ENCODE measurements around the gene AKAP10. TPM values are rescaled to one million over a fixed set of nuclear protein-coding genes. Genes with fewer than 3 reads are reported as not detected.
A peak's percentile ranks its signal among the peaks of the same experiment; 100 is the strongest.
"Not testable (repeated sequence)": the region's sequence is repeated elsewhere in the genome, so short reads cannot be mapped to it uniquely, and the experiment has no call there.

The AKAP10 gene
- total RNA-seq, 3 donors from 2014 or later (not counting 1 experiment from before 2014, with no cell fraction given) = 46.2 to 60.9 (median 48.6) TPM

DNA sequence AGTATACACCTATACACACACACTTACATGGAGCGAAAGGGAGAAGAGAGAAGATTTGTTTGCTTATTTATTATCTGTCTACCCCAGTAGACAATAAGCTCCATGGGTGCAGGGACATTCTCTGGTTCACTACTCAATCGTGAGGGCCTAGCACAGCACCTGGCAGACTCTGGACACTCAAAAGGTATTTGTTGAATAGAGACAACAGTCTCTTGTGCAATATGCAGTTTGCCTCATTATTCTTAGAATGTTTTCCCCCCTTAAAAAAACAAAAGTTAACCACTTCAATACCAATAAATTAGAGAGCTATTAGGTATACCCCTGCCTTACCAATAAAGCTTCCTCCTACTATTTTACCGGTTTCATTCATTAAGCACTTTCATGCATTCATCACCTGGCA is 2.0 kb downstream of the AKAP10 start:
- Mint-ChIP-seq H3K9me3 (peaks cover 0 to 2% of the 10 kb centered on the region in 2 donors), H3K4me3 (peak overlapping the region; percentile 30), H3K27me3 (ENCODE audit: low read depth in 2 of 2) (no peaks in the 10 kb centered on the region), H3K36me3 (no peaks in the 10 kb centered on the region), H3K27ac (peak overlapping the region; percentile 67 to 95), H3K4me1 (peaks cover 33 to 44% of the 10 kb centered on the region in 2 donors)
- H3K27ac ChIP-seq (ENCODE audit: low read length) = no peak overlapping the region
- H3K4me3 ChIP-seq (ENCODE audit: low read length) = no peak overlapping the region
- 90% methylated on average over 2 of the region's 3 CpGs for WGBS (ENCODE audit: insufficient coverage)
- TF ChIP-seq CTCF (IDR thresholded peaks at IDR 0.05) = no peak
- H3K27me3 ChIP-seq (ENCODE audit: control insufficient read depth, insufficient read depth, low read length) = no peaks in the 10 kb centered on the region
- DNase-seq (no peak), ATAC-seq (no peak)
- H3K9me3 ChIP-seq (ENCODE audit: control insufficient read depth, insufficient read depth, low read length) = no peaks in the 10 kb centered on the region
- peaks cover 20% of the 10 kb centered on the region for H3K4me1 ChIP-seq (ENCODE audit: control insufficient read depth, insufficient read depth, low read length)
- intact Hi-C loops (cut with micrococcal nuclease) = loop anchor here (5.0 kb wide), 1 partner anchor 142 kb away; no protein-coding TSS in a partner anchor
- H3K36me3 ChIP-seq (ENCODE audit: control insufficient read depth, insufficient read depth, low read length) = peaks cover 5% of the 10 kb centered on the region

GRCh38 chr17:19973156-19973555 is 4.5 kb downstream of the AKAP10 start:
- intact Hi-C loops (cut with micrococcal nuclease) = no loop called here
- 100% methylated on average over 1 of the region's 2 CpGs for WGBS (ENCODE audit: insufficient coverage)
- DNase-seq (no peak), ATAC-seq (no peak)
- Mint-ChIP-seq H3K27ac (peak overlapping the region in 1 of 2 donors; percentile 72), H3K4me1 (peaks cover 30 to 45% of the 10 kb centered on the region in 2 donors), H3K9me3 (no peaks in the 10 kb centered on the region), H3K36me3 (no peaks in the 10 kb centered on the region), H3K4me3 (no peak overlapping the region), H3K27me3 (ENCODE audit: low read depth in 2 of 2) (no peaks in the 10 kb centered on the region)
- TF ChIP-seq CTCF (IDR thresholded peaks at IDR 0.05) = no peak
- no peaks in the 10 kb centered on the region for H3K9me3 ChIP-seq (ENCODE audit: control insufficient read depth, insufficient read depth, low read length)
- no peaks in the 10 kb centered on the region for H3K27me3 ChIP-seq (ENCODE audit: control insufficient read depth, insufficient read depth, low read length)
- H3K36me3 ChIP-seq (ENCODE audit: control insufficient read depth, insufficient read depth, low read length) = peaks cover 17% of the 10 kb centered on the region
- peaks cover 12% of the 10 kb centered on the region for H3K4me1 ChIP-seq (ENCODE audit: control insufficient read depth, insufficient read depth, low read length)
- no peak overlapping the region for H3K27ac ChIP-seq (ENCODE audit: low read length)
- no peak overlapping the region for H3K4me3 ChIP-seq (ENCODE audit: low read length)

GRCh38 chr17:19962954-19963353 is 14.7 kb downstream of the AKAP10 start:
- H3K27ac ChIP-seq (ENCODE audit: low read length); H3K9me3 Mint-ChIP-seq; H3K27me3 Mint-ChIP-seq (ENCODE audit: low read depth in 2 of 2); H3K4me3 ChIP-seq (ENCODE audit: low read length); intact Hi-C loops (cut with micrococcal nuclease); H3K4me3 Mint-ChIP-seq; ATAC-seq; H3K9me3 ChIP-seq (ENCODE audit: control insufficient read depth, insufficient read depth, low read length); H3K27ac Mint-ChIP-seq; H3K27me3 ChIP-seq (ENCODE audit: control insufficient read depth, insufficient read depth, low read length); H3K36me3 Mint-ChIP-seq; H3K4me1 ChIP-seq (ENCODE audit: control insufficient read depth, insufficient read depth, low read length); DNase-seq: not testable (repeated sequence)
- H3K4me1 Mint-ChIP-seq = peaks cover 20 to 21% of the 10 kb centered on the region in 2 donors
- peaks cover 67% of the 10 kb centered on the region for H3K36me3 ChIP-seq (ENCODE audit: control insufficient read depth, insufficient read depth, low read length)
- WGBS (ENCODE audit: insufficient coverage) = 36% methylated on average over 1 of the region's 2 CpGs

- no peak for TF ChIP-seq CTCF (IDR thresholded peaks at IDR 0.05)
- ATAC-seq = no peak
- Mint-ChIP-seq H3K4me3 (no peak overlapping the region), H3K9me3 (no peaks in the 10 kb centered on the region), H3K36me3 (peaks cover 14% of the 10 kb centered on the region), H3K27ac (peak overlapping the region; percentile 58 to 62), H3K4me1 (peaks cover 29 to 32% of the 10 kb centered on the region in 2 donors), H3K27me3 (ENCODE audit: low read depth in 2 of 2) (no peaks in the 10 kb centered on the region)
- DNase-seq = no peak
- Histone ChIP-seq H3K27ac (ENCODE audit: low read length) (no peak overlapping the region), H3K4me1 (ENCODE audit: control insufficient read depth, insufficient read depth, low read length) (peaks cover 4% of the 10 kb centered on the region), H3K36me3 (ENCODE audit: control insufficient read depth, insufficient read depth, low read length) (peaks cover 55% of the 10 kb centered on the region), H3K9me3 (ENCODE audit: control insufficient read depth, insufficient read depth, low read length) (no peaks in the 10 kb centered on the region), H3K4me3 (ENCODE audit: low read length) (no peak overlapping the region), H3K27me3 (ENCODE audit: control insufficient read depth, insufficient read depth, low read length) (no peaks in the 10 kb centered on the region)
- WGBS (ENCODE audit: insufficient coverage) = 76% methylated on average over 5 of the region's 5 CpGs
- intact Hi-C loops (cut with micrococcal nuclease) = no loop called here
These were observed 19.6 kb downstream of the AKAP10 start for GRCh38 chr17:19958023-19958422.
